GM18951 (cell line): ENCODE data around the gene BEST2.
A peak's percentile ranks its signal among the peaks of the same experiment; 100 is the strongest.
"Not testable (repeated sequence)": the region's sequence is repeated elsewhere in the genome, so short reads cannot be mapped to it uniquely, and the experiment has no call there.

Source experiments
- POLR2A ChIP-seq: IDR thresholded peaks from 4 replicates; pipeline ENCODE4 v1.6.1; 2011; ENCODE audit warnings: mild to moderate bottlenecking; ENCODE audit not compliant: insufficient read length, insufficient read depth; ENCODE audit errors: extremely low read depth
- in situ Hi-C: fragments of 300-500 bp; cut with MboI; formaldehyde crosslinking; loops from one replicate; pipeline ENCODE4 v1.12.0; 2022; ENCODE audit warnings: low sequenced_read_pairs, mixed read lengths, inconsistent platforms; ENCODE audit not compliant: unreplicated experiment

The BEST2 gene

DNA sequence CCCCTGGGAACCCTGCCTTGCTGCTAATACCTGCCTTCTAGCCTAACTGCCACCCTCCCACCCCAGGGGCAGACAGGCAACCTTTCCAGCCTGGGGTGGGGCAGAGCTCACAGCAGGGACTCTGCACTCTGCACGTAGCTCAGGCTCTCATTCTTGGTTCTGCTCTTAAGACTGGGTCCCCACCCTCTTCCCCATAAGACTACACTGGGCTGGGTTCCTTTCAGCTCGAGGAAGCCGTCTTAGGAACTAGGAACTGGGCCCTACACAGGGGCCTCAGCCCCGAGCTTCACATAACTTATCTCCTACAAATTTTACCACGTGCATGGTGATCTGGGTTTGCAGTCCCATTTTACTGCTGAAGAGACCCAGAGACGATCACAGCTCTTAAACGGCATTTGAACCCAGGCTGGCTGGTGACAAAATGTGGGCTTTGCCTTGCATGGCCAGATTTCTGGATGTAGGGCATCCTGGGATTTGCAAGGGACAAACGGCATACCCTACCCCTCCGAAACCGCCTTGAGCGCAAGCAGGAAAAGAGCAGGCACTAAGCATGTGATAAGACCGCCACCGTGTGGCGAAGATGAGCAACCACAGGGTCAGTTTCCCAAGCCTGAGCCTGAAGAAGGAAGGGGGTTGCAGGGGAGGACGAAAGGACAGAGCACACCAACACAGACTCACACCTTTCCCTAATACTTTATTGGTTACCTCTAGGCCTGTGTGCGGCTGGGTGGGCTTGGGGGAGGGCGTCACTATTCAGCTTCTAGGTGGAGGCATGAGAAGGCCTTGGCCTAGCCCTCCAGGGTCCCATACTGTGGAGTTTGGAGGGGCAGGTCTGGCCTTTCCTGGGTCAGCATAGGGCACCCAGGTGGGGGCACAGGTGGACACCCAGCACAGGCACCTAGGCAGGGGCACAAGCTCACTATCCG lies 44.8 kb downstream of the BEST2 start:
- in situ Hi-C loops, result no loop called here
- no peak for TF ChIP-seq POLR2A

DNA sequence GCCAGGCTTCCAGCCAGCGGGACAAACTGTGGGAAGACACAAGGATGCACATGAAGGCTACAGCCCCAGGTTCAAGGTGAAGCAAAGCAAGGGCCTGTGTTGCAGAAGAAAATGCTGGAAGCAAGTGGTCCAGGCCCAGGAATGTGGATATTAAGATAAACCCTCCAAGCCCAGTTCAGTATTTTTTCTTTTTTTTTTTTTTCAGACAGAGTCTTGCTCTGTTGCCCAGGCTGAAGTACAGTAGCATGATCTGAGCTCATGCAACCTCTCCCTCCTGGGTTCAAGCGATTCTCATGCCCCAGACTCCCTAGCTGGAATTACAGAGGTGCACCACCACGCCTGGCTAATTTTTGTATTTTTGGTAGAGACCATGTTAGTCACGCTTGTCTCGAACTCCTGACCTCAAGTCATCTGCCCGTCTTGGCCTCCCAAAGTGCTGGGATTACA lies 45.6 kb downstream of the BEST2 start:
- in situ Hi-C loops, result no loop called here
- no peak for TF ChIP-seq POLR2A

DNA sequence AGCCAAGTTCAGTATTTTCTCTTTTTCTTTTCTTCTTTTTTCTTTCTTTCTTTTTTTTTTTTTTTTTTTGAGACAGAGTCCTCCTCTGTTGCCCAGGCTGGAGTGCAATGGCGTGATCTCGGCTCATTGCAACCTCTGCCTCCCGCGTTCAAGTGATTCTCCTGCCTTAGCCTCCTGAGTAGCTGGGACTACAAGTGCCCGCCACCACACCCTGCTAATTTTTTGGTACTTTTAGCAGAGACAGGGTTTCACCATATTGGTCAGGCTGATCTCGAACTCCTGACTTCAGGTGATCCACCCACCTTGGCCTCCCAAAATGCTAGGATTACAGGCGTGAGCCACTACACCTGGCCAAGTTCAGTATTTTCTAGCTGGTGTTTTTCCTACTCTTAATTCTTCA lies 46.0 kb downstream of the BEST2 start:
- in situ Hi-C loops, result not testable (repeated sequence)

DNA sequence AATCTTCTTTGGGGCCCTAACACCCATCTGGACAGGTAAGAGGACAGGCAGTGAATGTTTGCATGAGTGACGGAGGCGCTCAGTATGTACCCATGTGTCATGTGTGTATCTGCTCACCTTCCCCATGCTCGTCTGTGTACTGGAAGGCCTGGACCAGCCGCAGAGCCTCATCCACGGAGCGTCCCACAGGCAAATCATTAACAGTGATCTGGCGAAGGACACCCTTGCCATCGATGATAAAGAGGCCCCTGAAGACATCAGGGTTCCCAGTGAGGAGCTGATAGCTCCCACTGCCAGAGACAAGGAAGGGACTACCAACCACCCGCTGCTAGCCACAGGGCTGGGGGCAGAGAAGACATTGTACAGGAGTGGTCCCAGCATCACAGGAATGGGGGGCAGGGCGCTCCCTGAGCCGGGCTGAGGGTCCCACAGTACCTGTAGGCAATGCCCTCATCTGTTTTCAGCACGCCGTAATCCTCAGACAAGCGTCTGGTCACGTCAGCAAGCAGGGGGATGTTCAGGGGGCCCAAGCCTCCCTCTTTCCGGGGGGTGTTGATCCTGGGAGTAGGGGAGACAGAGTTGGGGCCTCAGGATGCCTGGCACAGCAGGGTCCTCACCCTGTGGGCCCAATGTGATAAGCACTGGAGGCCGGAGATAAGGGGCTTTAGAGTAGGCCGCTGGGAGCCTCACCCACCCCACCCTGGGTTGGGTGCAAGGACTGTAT lies 48.3 kb downstream of the BEST2 start:
- no peak for TF ChIP-seq POLR2A
- in situ Hi-C loops, result no loop called here

DNA sequence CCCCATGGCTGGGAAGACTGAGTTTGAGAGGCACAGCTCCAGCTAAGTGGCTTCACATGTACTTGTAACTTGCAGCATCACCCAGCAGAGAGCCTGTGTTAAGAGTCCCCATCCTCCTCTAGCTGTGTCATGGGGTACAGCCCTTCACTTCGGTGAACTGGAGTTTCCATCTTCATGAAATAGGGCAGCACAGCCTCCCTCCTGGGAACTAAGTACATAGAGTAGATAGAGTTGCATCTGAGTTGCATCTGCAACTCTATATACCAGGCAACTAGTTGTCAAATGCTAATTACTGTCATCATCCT lies 48.8 kb downstream of the BEST2 start:
- TF ChIP-seq POLR2A, result no peak
- in situ Hi-C loops, result no loop called here

DNA sequence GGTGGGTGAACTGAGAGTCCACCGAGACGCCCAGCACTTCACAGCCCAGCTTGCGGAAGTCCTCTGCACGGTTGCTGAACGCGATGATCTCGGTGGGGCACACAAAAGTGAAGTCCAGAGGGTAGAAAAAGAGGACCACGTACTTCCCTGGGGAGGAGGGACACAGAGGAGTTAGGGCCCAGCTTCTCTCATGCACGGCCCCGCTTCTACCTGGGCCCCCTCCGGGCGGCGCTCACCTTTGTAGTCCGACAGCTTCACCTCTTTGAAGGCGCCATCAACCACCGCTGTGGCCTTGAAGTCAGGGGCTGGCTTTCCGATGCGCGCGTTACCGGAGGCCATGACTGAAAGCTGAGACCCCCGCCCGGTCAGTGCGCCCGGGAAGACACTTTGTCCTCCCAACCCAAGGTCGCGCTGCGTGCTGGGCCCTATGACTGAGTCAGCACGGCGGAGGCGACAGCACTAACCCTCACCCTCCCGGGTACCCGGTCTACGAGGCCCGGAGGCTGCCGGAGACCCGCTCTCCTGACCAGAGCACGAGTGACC lies 49.4 kb downstream of the BEST2 start:
- TF ChIP-seq POLR2A, result no peak
- in situ Hi-C loops, result no loop called here

DNA sequence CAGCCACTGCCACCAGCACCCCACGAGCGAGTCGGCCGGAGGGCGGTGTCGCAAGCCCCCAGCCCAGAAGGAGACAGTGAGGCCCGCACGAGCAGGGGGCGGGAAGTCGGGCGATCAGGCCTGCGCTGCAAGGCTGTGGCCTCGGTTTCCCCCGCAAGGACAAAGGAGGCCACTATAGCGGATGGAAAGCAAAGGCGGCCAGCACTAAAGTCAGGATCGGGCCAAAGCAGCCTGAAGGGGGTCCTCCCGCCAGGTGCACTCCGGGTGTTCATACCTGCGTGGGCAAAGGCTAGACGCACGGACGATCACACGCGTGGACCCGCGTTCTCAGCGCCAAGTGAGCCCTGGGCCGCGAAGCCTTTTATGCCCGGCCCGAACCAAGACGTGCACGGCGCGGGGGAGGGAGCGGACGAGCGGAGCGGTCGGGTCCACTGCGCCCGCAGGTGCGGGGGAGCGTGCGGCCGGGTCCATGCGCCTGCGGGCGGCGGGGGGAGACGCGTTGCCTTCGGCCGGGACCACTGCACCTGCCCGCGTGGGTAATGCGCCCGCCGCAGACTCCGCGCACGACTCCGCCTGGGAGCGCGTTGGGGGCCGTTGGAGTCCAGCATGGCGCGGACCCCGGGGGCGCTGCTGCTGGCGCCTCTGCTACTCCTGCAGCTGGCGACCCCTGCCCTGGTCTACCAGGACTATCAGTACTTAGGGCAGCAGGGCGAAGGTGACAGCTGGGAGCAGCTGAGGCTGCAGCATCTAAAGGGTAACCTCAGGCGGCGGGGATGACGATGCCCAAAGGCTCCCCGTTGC lies 50.1 kb downstream of the BEST2 start, which contains the start of the genes PRDX2 and THSD8:
Gene PRDX2, minus strand, starts transcription at position 335 of the 801 bp plus-strand sequence. CDS start 539 bp downstream, outside the sequence.
Gene THSD8, plus strand, starts transcription at position 604 of the 801 bp plus-strand sequence. Its CDS starts 3 bp downstream, at position 607.
- peak; percentile 96 for TF ChIP-seq POLR2A
- in situ Hi-C loops, result no loop called here

DNA sequence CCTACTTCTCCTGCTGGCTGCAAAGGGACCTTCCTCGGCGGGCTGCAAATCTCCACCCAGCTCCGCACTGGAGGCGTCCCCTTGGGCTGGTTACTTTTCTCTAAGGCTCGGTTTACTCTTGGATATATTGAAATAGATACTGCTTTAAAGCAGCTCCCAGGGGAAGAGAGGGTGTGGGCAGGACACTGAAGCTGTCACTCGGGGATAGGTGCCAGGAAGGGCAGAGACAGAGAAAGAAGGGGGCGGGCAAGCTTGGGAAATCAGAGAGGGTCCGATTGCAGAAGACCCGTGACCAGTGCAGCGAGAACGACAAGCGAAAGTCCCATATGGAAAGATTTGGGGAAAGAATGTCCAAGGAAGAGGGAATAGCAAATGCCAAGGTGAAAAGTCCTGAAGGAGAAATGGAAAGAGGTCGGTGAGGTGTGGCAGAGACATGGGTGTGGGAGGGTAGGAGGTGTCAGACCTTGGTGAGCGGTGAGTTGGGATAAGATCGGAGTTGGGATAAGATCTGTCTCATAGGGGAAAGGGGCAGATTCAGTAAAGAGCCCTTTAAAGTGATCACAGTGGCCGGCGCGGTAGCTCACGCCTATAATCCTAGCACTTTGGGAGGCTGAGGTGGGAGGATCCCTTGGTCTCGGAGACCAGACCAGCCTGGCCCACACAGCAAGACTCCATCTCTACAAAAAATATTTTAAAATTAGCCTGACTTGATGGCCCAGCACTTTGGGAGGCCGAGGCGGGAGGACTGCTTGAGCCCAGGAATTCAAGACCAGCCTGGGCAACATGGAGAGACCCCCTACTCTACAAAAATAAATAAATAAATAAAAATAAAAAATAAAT lies 50.9 kb downstream of the BEST2 start:
- in situ Hi-C loops, result no loop called here
- no peak for TF ChIP-seq POLR2A

DNA sequence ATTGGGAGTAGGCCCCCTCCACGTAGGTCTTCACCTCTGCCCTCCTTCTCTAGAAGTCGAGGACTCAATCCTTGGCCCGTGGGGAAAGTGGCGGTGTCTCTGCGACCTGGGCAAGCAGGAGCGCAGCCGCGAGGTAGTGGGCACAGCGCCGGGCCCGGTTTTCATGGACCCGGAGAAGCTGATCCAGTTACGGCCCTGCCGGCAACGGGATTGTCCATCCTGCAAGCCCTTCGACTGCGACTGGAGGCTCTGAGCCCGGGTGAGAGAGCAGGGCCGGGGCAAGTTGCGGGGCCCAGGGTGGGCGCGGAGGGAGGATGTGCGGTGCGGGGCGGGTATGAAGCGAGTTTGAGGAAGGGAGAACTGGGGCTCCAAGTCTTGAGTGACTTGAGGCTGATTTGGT lies 52.5 kb downstream of the BEST2 start:
- in situ Hi-C loops, result no loop called here

DNA sequence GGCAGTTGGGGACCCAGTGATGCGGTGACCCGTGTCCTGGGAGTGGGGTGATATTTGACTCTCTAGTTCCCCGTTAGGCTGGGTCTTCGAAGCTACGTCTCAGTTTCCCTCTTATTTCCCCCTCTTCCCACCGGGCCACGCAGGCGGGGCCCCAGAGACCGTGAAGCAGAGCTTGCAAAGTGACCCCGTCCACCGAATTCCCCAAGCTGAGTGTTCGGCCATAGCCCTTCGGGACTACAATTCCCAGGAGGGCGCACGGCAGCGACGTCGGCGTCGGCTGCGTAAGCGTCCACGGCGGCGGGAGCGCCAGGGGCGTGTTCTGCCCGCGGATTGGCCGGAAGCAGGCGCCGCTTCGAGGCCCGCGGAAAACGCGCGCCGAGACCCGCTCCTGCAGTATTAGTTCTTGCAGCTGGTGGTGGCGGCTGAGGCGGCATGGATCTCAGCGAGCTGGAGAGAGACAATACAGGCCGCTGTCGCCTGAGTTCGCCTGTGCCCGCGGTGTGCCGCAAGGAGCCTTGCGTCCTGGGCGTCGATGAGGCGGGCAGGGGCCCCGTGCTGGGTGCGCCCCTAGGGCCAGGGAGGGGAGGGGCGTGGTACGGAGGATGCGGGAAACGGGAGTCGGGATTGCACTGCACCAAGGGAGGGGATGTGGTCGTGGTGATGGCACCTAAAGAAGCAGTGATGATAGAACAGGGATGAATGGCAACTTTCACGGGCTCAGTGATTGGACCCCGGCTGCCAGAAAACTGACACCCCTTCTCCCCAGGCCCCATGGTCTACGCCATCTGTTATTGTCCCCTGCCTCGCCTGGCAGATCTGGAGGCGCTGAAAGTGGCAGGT lies 54.9 kb downstream of the BEST2 start, which contains the start of gene RNASEH2A:
Gene RNASEH2A, plus strand, starts transcription at position 343 of the 840 bp plus-strand sequence. Its CDS starts 90 bp downstream, at position 433.
- in situ Hi-C loops, result no loop called here
- TF ChIP-seq POLR2A, result peak; percentile 88

More for the DNA sequence above, 52.5 kb downstream of the BEST2 start:
- TF ChIP-seq POLR2A, result no peak
